GM12878 (cell line): ENCODE data around the gene SLC25A26. TPM values are rescaled to one million over a fixed set of nuclear protein-coding genes. Genes with fewer than 3 reads are reported as not detected.

Source experiments
- ATAC-seq: fragments of 200-7000 bp; cut with Tn5 transposase; 3 replicates; pipeline ENCODE4 v1.9.1; 2020; ENCODE audit warnings: mild to moderate bottlenecking, moderate library complexity
- BruUV-seq: library from RNA; stranded (reverse); fragments of 400-500 nt; replicated peaks from 2 replicates; lab custom pipeline; 2021; lab: Mats Ljungman, UMichigan
- CTCF ChIA-PET: fragments of 300-600 bp; sonication (Branson Sonifier 250); formaldehyde crosslinking; extraction: SDS; loops from one replicate; lab custom pipeline; 2021; ENCODE audit warnings: inconsistent platforms; lab: Yijun Ruan, JAX
- POLR2A ChIA-PET: fragments of 350-600 bp; formaldehyde crosslinking; extraction: SDS; loops from one replicate; lab custom pipeline; 2021; ENCODE audit warnings: inconsistent platforms; lab: Charles Lee
- RAD21 ChIA-PET: fragments of 300-600 bp; sonication (Branson Sonifier 250); formaldehyde crosslinking; loops from one replicate; lab custom pipeline; 2023; ENCODE audit warnings: antibody characterized with exemption; ENCODE audit not compliant: unreplicated experiment; lab: Charles Lee
- SMC1A ChIA-PET: fragments of 300-600 bp; sonication (Branson Sonifier 250); formaldehyde crosslinking; loops from one replicate; lab custom pipeline; 2023; ENCODE audit not compliant: unreplicated experiment, uncharacterized antibody; lab: Charles Lee
- DNase-seq: peaks from one replicate; pipeline ENCODE4 v3.0.0-alpha.2; 2011; ENCODE audit warnings: low read depth, low spot score
- FAIRE-seq: peaks from 3 replicates; lab custom pipeline; 2011; peaks lifted over from hg19 to GRCh38; lab: Jason Lieb, UNC
- H2AFZ ChIP-seq: 2 replicates; pipeline ENCODE4 v1.6.0; 2011; ENCODE audit warnings: low read depth, low read length, control low read depth; ENCODE audit not compliant: control insufficient read depth
- H3K27ac ChIP-seq: 2 replicates; pipeline ENCODE4 v1.5.1; 2011; ENCODE audit warnings: control low read depth; ENCODE audit not compliant: control insufficient read depth, insufficient read depth
- H3K27me3 ChIP-seq, 2 experiments: replicated peaks in 1 of 2; 2 replicates each; pipeline versions ENCODE4 v1.6.0 to v1.6.1; 2011; ENCODE audit warnings: low read length in 1 of 2; ENCODE audit not compliant: control insufficient read depth in 2 of 2, insufficient read depth in 2 of 2
- H3K36me3 ChIP-seq, 2 experiments: 2 replicates each; pipeline ENCODE4 v1.5.1; 2011; ENCODE audit warnings: low read length in 1 of 2; ENCODE audit not compliant: control insufficient read depth in 2 of 2, insufficient read depth in 2 of 2
- H3K4me1 ChIP-seq: 2 replicates; pipeline ENCODE4 v1.6.1; 2011; ENCODE audit warnings: mild to moderate bottlenecking, low read length, moderate library complexity, mixed read lengths; ENCODE audit not compliant: control insufficient read depth, insufficient read depth
- H3K4me2 ChIP-seq: 2 replicates; pipeline ENCODE4 v1.6.0; 2011; ENCODE audit warnings: control low read depth; ENCODE audit not compliant: control insufficient read depth, insufficient read depth
- H3K4me3 ChIP-seq: fragments of 200-600 bp; sonication (generic); 2 replicates; pipeline ENCODE4 v1.5.1; 2016
- H3K79me2 ChIP-seq: 2 replicates; pipeline ENCODE4 v1.6.0; 2011; ENCODE audit warnings: low read length; ENCODE audit not compliant: control insufficient read depth, insufficient read depth
- H3K9ac ChIP-seq: 2 replicates; pipeline ENCODE4 v1.8.0; 2011; ENCODE audit warnings: low read length, control low read depth, mixed read lengths; ENCODE audit not compliant: control insufficient read depth, insufficient read depth
- H3K9me3 ChIP-seq: replicated peaks from 3 replicates; pipeline ENCODE4 v1.5.1; 2011; ENCODE audit warnings: mild to moderate bottlenecking, low read length; ENCODE audit not compliant: control insufficient read depth, insufficient read depth
- H4K20me1 ChIP-seq: 2 replicates; pipeline ENCODE4 v1.6.0; 2011; ENCODE audit not compliant: control insufficient read depth, insufficient read depth
- CREM ChIP-seq: IDR thresholded peaks from 2 replicates; pipeline ENCODE4 v1.6.1; 2014; ENCODE audit warnings: antibody characterized with exemption, low read depth
- EED ChIP-seq: sonication (generic); IDR thresholded peaks from 2 replicates; pipeline ENCODE4 v1.6.1; 2016; ENCODE audit warnings: antibody characterized with exemption, low read depth
- FOS ChIP-seq: IDR thresholded peaks from 3 replicates; pipeline ENCODE4 v1.6.1; 2011; ENCODE audit warnings: borderline replicate concordance; ENCODE audit not compliant: insufficient read length; ENCODE audit errors: extremely low read depth
- FOXM1 ChIP-seq: IDR thresholded peaks from 2 replicates; pipeline ENCODE4 v1.6.1; 2012; ENCODE audit warnings: low read depth, mild to moderate bottlenecking, inconsistent platforms, low read length, moderate library complexity
- NFIC ChIP-seq: IDR thresholded peaks from 2 replicates; pipeline ENCODE4 v1.6.1; 2012; ENCODE audit warnings: low read depth, mild to moderate bottlenecking, inconsistent platforms, low read length, moderate library complexity
- NR2C1 ChIP-seq: fragments of 450-650 bp; IDR thresholded peaks from 2 replicates; pipeline ENCODE4 v1.6.1; 2017; ENCODE audit warnings: antibody characterized with exemption, mild to moderate bottlenecking, moderate library complexity
- POU2F2 ChIP-seq: IDR thresholded peaks from 3 replicates; pipeline ENCODE4 v1.6.1; 2011; ENCODE audit warnings: low read depth, mild to moderate bottlenecking, low read length, borderline replicate concordance
- RAD51 ChIP-seq: fragments of 450-650 bp; IDR thresholded peaks from 2 replicates; pipeline ENCODE4 v1.6.1; 2016; ENCODE audit warnings: moderate library complexity, mild to moderate bottlenecking, inconsistent platforms
- SMARCA5 ChIP-seq: fragments of 450-650 bp; IDR thresholded peaks from 2 replicates; pipeline ENCODE4 v1.6.1; 2017; ENCODE audit warnings: mild to moderate bottlenecking
- TBL1XR1 ChIP-seq: IDR thresholded peaks from 2 replicates; pipeline ENCODE4 v1.6.1; 2012; ENCODE audit warnings: low read depth, low read length, improper control_type of control experiment
- USF2 ChIP-seq: IDR thresholded peaks from 2 replicates; pipeline ENCODE4 v1.6.1; 2011; ENCODE audit warnings: low read depth, low read length, improper control_type of control experiment, borderline replicate concordance
- ZNF207 ChIP-seq: fragments of 450-650 bp; IDR thresholded peaks from 2 replicates; pipeline ENCODE4 v1.6.1; 2014; ENCODE audit warnings: antibody characterized with exemption, mild to moderate bottlenecking, borderline replicate concordance
- WGBS: methylation state at CpG from one replicate; pipeline ENCODE4 v1.1.6; 2016; ENCODE audit warnings: low lambda C conversion rate; ENCODE audit not compliant: insufficient replicate concordance, insufficient coverage; ENCODE audit errors: missing lambda C conversion rate; 5-methylcytosine and 5-hydroxymethylcytosine counted together
- in situ Hi-C: fragments of 300-500 bp; cut with MboI; formaldehyde crosslinking; loops from 9 replicates; pipeline ENCODE4 v1.14.3; 2018; ENCODE audit warnings: mixed read lengths
- intact Hi-C: fragments of 100-400 bp; cut with micrococcal nuclease; formaldehyde crosslinking; loops from one replicate; pipeline ENCODE4 v1.14.2; 2022; ENCODE audit not compliant: unreplicated experiment
- polyA plus RNA-seq, 11 experiments: library from polyadenylated mRNA; depleted of rRNA in 4 of 11; unstranded in 6 of 11; stranded (reverse) in 5 of 11; fragments of >200 nt; fragmentation: Nextera tagmentation in 4 of 11; fragmentation: Illumina TruSeq in 1 of 11; extraction: Ambion mirVana in 4 of 11; extraction: Trizol in 1 of 11; gene quantifications; 1 replicate in 1 of 11; 2 replicates in 10 of 11; pipeline versions ENCODE4 v1.2.1 to v1.2.3, GENCODE V29; 2011 to 2016; ENCODE audit warnings: inconsistent platforms in 2 of 11, missing spikeins in 2 of 11, low read depth in 1 of 11
- total RNA-seq, 4 experiments: library from RNA; depleted of rRNA in 3 of 4; stranded (reverse); fragments of >200 nt in 3 of 4; fragmentation: Illumina TruSeq in 1 of 4; extraction: Trizol in 1 of 4; gene quantifications; 2 replicates each; pipeline versions ENCODE4 v1.2.1 to v1.2.3, GENCODE V29; 2013 to 2021
- TF ChIP-seq, protein P1 (sequence below): fragments of 450-650 bp; conservative IDR thresholded peaks from 2 replicates; pipeline ENCODE4 v1.6.1; 2017; ENCODE audit warnings: mild to moderate bottlenecking, moderate library complexity
- TF ChIP-seq, protein P2 (sequence below): fragments of 450-650 bp; IDR thresholded peaks from 2 replicates; pipeline ENCODE4 v1.6.1; 2017; ENCODE audit warnings: low read depth, mild to moderate bottlenecking, moderate library complexity

The SLC25A26 gene
- total and polyA plus RNA-seq, 10 of the 15 experiments (the other 5 are each of a cell fraction or from before 2014, with no cell fraction given): 14.6 to 49.7 (median 24.9) TPM

DNA sequence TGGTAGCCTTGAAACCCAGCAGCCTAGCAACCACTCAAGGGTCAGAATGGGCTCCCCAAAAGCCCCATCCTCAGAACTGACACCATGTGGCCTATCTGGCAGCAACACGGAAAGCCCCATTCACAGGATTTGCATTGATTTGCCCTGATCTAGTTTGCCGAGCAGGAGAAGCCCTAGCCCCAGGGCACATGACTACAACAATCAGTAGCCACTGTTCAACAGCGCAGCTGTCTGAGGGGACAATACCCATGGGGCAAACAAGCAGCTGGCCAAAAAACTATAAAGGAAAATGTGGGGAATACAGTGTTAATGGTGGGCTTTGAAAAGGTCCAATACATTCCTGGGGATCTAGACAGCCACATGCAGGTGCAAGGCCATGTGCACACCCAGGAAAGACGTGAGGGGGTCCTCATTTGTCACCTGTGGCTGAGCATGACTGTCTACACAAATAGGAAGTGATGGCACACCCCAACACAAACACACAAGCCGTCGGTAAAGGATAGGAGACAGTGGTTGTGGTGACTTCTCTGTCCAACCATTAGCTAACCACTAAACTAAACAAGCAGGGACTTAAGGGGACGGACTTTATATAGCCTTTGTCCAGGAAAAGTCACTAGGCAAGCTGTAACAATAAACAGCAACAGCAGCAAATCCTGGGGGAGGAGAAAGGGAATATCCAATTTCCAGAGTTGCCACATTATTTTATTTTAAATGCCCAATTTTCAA is 166.3 kb downstream of the SLC25A26 start:
- peak overlapping the region; percentile 15; the same call in 1 of the 2 replicates for H2AFZ ChIP-seq
- H3K27me3 ChIP-seq: no peaks in the 10 kb centered on the region
- CTCF ChIA-PET: interaction anchor here (1.0 to 2.7 kb wide), 5 partner anchors 7 to 20 kb away, joined by 3 to 12 read pairs (median 5); no protein-coding TSS in a partner anchor
- SMC1A ChIA-PET: interaction anchor here (0.6 to 1.9 kb wide), 10 partner anchors 13 to 126 kb away, joined by 3 to 7 read pairs (median 4); no protein-coding TSS in a partner anchor
- peaks cover 0 to 8% of the 10 kb centered on the region in 2 experiments; a peak in 3 of 4 replicates for H3K36me3 ChIP-seq
- H3K79me2 ChIP-seq: no peaks in the 10 kb centered on the region
- WGBS: 47% methylated on average over 7 of the region's 7 CpGs
- ATAC-seq: peak; percentile 84
- peak overlapping the region; percentile 75 for H3K4me2 ChIP-seq
- RAD21 ChIA-PET: interaction anchor here (0.5 to 1.3 kb wide), 7 partner anchors 8 to 134 kb away, joined by 3 to 6 read pairs (median 3); no protein-coding TSS in a partner anchor
- H4K20me1 ChIP-seq: no peaks in the 10 kb centered on the region
- no peak overlapping the region for H3K4me3 ChIP-seq
- peaks cover 7% of the 10 kb centered on the region; the same call in 2 of the 3 replicates for H3K9me3 ChIP-seq
- in situ Hi-C loops: no loop called here
- FAIRE-seq: no peak
- peaks cover 33% of the 10 kb centered on the region for H3K4me1 ChIP-seq
- H3K9ac ChIP-seq: peak overlapping the region; percentile 32
- intact Hi-C loops: loop anchor here (1.0 to 2.0 kb wide), 4 partner anchors 82 to 114 kb away; partner anchors contain the start of gene LRIG1
- DNase-seq: peak; percentile 65
- TSS peak; percentile 58 for BruUV-seq
- peak overlapping the region; percentile 84 for H3K27ac ChIP-seq
- POLR2A ChIA-PET: interaction anchor here (1.2 to 1.3 kb wide), 2 partner anchors 77 to 82 kb away, joined by 3 read pairs; no protein-coding TSS in a partner anchor
- TF ChIP-seq, protein P1, sequence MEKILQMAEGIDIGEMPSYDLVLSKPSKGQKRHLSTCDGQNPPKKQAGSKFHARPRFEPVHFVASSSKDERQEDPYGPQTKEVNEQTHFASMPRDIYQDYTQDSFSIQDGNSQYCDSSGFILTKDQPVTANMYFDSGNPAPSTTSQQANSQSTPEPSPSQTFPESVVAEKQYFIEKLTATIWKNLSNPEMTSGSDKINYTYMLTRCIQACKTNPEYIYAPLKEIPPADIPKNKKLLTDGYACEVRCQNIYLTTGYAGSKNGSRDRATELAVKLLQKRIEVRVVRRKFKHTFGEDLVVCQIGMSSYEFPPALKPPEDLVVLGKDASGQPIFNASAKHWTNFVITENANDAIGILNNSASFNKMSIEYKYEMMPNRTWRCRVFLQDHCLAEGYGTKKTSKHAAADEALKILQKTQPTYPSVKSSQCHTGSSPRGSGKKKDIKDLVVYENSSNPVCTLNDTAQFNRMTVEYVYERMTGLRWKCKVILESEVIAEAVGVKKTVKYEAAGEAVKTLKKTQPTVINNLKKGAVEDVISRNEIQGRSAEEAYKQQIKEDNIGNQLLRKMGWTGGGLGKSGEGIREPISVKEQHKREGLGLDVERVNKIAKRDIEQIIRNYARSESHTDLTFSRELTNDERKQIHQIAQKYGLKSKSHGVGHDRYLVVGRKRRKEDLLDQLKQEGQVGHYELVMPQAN: 0 out of 2 replicates have a peak, but pooled peaks have one; percentile 17
- TF ChIP-seq NR2C1: no peak
- no peak for TF ChIP-seq TBL1XR1
- TF ChIP-seq, protein P2, sequence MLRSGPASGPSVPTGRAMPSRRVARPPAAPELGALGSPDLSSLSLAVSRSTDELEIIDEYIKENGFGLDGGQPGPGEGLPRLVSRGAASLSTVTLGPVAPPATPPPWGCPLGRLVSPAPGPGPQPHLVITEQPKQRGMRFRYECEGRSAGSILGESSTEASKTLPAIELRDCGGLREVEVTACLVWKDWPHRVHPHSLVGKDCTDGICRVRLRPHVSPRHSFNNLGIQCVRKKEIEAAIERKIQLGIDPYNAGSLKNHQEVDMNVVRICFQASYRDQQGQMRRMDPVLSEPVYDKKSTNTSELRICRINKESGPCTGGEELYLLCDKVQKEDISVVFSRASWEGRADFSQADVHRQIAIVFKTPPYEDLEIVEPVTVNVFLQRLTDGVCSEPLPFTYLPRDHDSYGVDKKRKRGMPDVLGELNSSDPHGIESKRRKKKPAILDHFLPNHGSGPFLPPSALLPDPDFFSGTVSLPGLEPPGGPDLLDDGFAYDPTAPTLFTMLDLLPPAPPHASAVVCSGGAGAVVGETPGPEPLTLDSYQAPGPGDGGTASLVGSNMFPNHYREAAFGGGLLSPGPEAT: peak; percentile 90
- TF ChIP-seq USF2: peak; percentile 48
- TF ChIP-seq ZNF207: no peak
- no peak for TF ChIP-seq NFIC
- TF ChIP-seq CREM: peak; percentile 22; the same call in 1 of the 2 replicates
- peak; percentile 86 for TF ChIP-seq RAD51
- TF ChIP-seq FOS: no peak
- TF ChIP-seq FOXM1: 0 out of 2 replicates have a peak, but pooled peaks have one; percentile 58
- TF ChIP-seq SMARCA5: peak; percentile 22; the same call in 1 of the 2 replicates
- TF ChIP-seq EED: 0 out of 2 replicates have a peak, but pooled peaks have one; percentile 28
- TF ChIP-seq POU2F2: peak; percentile 89; the same call in 2 of the 3 replicates
